ENCODE results near the gene COPS7A. TPM values are rescaled to one million over a fixed set of nuclear protein-coding genes. Genes with fewer than 3 reads are reported as not detected.

COPS7A gene
- total and polyA plus RNA-seq, 2 donors = 35.6 to 88.2 TPM

Small RNA genes within 50 kb of the gene (small RNA-seq; reads per million reads assigned to genes)
- not detected for gene RNU6-781P

Other genes with a start within 250 kb of the COPS7A start
- 77.0 TPM for gene MRPL51, start 230.8 kb upstream of the COPS7A start, total RNA-seq
- 85.6 TPM for gene MRPL51, start 230.8 kb upstream of the COPS7A start, polyA plus RNA-seq
- 30.2 TPM for gene NCAPD2, start 229.9 kb upstream of the COPS7A start, total RNA-seq
- 19.0 TPM for gene NCAPD2, start 229.9 kb upstream of the COPS7A start, polyA plus RNA-seq
- 1,141 TPM for gene GAPDH, start 189.5 kb upstream of the COPS7A start, total RNA-seq
- gene GAPDH, start 189.5 kb upstream of the COPS7A start, polyA plus RNA-seq = 3,231 TPM
- gene IFFO1, start 168.0 kb upstream of the COPS7A start, total RNA-seq = 9.7 TPM
- 31.4 TPM for gene IFFO1, start 168.0 kb upstream of the COPS7A start, polyA plus RNA-seq
- 9.0 TPM for gene NOP2, start 155.8 kb upstream of the COPS7A start, total RNA-seq
- gene NOP2, start 155.8 kb upstream of the COPS7A start, polyA plus RNA-seq = 18.7 TPM
- gene CHD4, start 116.7 kb upstream of the COPS7A start, total RNA-seq = 142 TPM
- 135 TPM for gene CHD4, start 116.7 kb upstream of the COPS7A start, polyA plus RNA-seq
- 1.7 TPM for gene LPAR5, start 88.1 kb upstream of the COPS7A start, total RNA-seq
- gene LPAR5, start 88.1 kb upstream of the COPS7A start, polyA plus RNA-seq = 2.2 TPM
- gene ACRBP, start 76.6 kb upstream of the COPS7A start, total RNA-seq = 1.1 TPM
- gene ACRBP, start 76.6 kb upstream of the COPS7A start, polyA plus RNA-seq = 1.0 TPM
- 66.2 TPM for gene ING4, start 60.9 kb upstream of the COPS7A start, total RNA-seq
- 66.4 TPM for gene ING4, start 60.9 kb upstream of the COPS7A start, polyA plus RNA-seq
- 19.9 TPM for gene ZNF384, start 34.7 kb upstream of the COPS7A start, total RNA-seq
- gene ZNF384, start 34.7 kb upstream of the COPS7A start, polyA plus RNA-seq = 49.0 TPM
- gene PIANP, start 23.2 kb upstream of the COPS7A start, total RNA-seq = 1.1 TPM
- gene PIANP, start 23.2 kb upstream of the COPS7A start, polyA plus RNA-seq = 11.4 TPM
- gene MLF2, start 29.1 kb downstream of the COPS7A start, total RNA-seq = 51.0 TPM
- gene MLF2, start 29.1 kb downstream of the COPS7A start, polyA plus RNA-seq = 240 TPM
- 62.4 TPM for gene PTMS, start 42.3 kb downstream of the COPS7A start, total RNA-seq
- 619 TPM for gene PTMS, start 42.3 kb downstream of the COPS7A start, polyA plus RNA-seq
- gene LAG3, start 48.5 kb downstream of the COPS7A start, total RNA-seq = 0.21 TPM
- gene LAG3, start 48.5 kb downstream of the COPS7A start, polyA plus RNA-seq = 1.6 TPM
- gene CD4, start 65.5 kb downstream of the COPS7A start, total RNA-seq = 11.5 TPM
- 21.5 TPM for gene CD4, start 65.5 kb downstream of the COPS7A start, polyA plus RNA-seq
- 6.4 TPM for gene GPR162, start 97.8 kb downstream of the COPS7A start, total RNA-seq
- 18.4 TPM for gene GPR162, start 97.8 kb downstream of the COPS7A start, polyA plus RNA-seq
- gene P3H3, start 104.4 kb downstream of the COPS7A start, total RNA-seq = 40.1 TPM
- gene P3H3, start 104.4 kb downstream of the COPS7A start, polyA plus RNA-seq = 46.3 TPM
- 2.5 TPM for gene GNB3, start 116.9 kb downstream of the COPS7A start, total RNA-seq
- gene GNB3, start 116.9 kb downstream of the COPS7A start, polyA plus RNA-seq = 4.6 TPM
- gene CDCA3, start 127.2 kb downstream of the COPS7A start, total RNA-seq = 12.3 TPM
- 1.0 TPM for gene CDCA3, start 127.2 kb downstream of the COPS7A start, polyA plus RNA-seq
- gene USP5, start 128.1 kb downstream of the COPS7A start, total RNA-seq = 29.0 TPM
- gene USP5, start 128.1 kb downstream of the COPS7A start, polyA plus RNA-seq = 60.1 TPM
- gene TPI1, start 143.5 kb downstream of the COPS7A start, total RNA-seq = 331 TPM
- 708 TPM for gene TPI1, start 143.5 kb downstream of the COPS7A start, polyA plus RNA-seq
- gene SPSB2, start 149.3 kb downstream of the COPS7A start, total RNA-seq = 3.2 TPM
- gene SPSB2, start 149.3 kb downstream of the COPS7A start, polyA plus RNA-seq = 12.3 TPM
- 9.2 TPM for gene LRRC23, start 180.8 kb downstream of the COPS7A start, total RNA-seq
- 9.4 TPM for gene LRRC23, start 180.8 kb downstream of the COPS7A start, polyA plus RNA-seq
- 9.7 TPM for gene ENO2, start 190.5 kb downstream of the COPS7A start, total RNA-seq
- gene ENO2, start 190.5 kb downstream of the COPS7A start, polyA plus RNA-seq = 68.4 TPM
- gene ATN1, start 203.9 kb downstream of the COPS7A start, total RNA-seq = 18.2 TPM
- gene ATN1, start 203.9 kb downstream of the COPS7A start, polyA plus RNA-seq = 151 TPM
- gene RNU7-1, start 219.8 kb downstream of the COPS7A start, total RNA-seq = not detected
- gene RNU7-1, start 219.8 kb downstream of the COPS7A start, polyA plus RNA-seq = not detected
- 182 TPM for gene C12orf57, start 220.0 kb downstream of the COPS7A start, total RNA-seq
- gene C12orf57, start 220.0 kb downstream of the COPS7A start, polyA plus RNA-seq = 566 TPM
- gene PTPN6, start 227.3 kb downstream of the COPS7A start, total RNA-seq = 6.1 TPM
- gene PTPN6, start 227.3 kb downstream of the COPS7A start, polyA plus RNA-seq = 17.2 TPM
- gene PHB2, start 246.6 kb downstream of the COPS7A start, total RNA-seq = 94.9 TPM
- gene PHB2, start 246.6 kb downstream of the COPS7A start, polyA plus RNA-seq = 192 TPM
- 25.4 TPM for gene EMG1, start 246.9 kb downstream of the COPS7A start, total RNA-seq
- 25.9 TPM for gene EMG1, start 246.9 kb downstream of the COPS7A start, polyA plus RNA-seq

Data from urinary bladder (tissue), 2 donors.